ENCODE data around the gene ZBTB46.
"Not testable (repeated sequence)": the region's sequence is repeated elsewhere in the genome, so short reads cannot be mapped to it uniquely, and the experiment has no call there.

Gene ZBTB46

DNA sequence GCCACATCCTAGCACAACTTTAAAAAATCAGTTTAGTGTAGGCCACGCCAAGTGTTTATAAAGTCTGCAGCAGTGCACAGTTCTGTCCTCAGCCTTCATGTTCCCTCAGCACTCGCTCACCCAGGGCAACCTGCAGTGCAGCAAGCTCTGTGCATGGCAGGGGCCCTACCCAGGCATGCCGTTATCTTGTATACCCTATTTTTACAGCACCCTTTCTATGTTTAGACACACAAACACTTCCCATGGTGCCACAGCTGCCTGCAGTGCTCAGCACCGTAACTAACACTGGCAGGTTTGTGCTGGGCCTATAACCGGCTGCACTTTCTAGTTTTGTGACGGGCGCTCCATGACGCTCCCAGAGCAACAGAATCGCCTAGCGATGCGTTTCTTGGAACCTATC is 43.8 kb downstream of the ZBTB46 start:
- no peak for DNase-seq (ENCODE audit: low read depth)

DNA sequence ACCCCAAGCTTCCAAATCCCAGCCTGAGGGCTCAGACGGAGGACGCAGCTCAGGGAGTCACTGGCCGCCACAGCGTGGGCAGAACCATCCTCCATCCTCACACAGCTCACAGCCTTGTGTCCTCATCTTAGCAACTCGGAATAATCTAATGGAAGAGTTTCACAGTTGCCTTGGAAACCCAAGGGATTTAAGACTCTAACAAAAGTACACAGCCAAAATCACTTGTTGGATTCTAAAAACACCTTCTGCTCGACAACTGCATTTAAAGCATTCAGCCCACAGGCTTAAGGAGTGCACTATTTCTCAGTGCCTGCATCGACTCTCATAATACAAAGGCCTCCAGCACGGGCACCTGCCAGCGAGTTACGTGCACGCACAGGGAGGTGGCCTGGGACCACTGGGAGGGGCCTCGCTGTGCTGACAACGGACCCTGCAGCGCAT is 45.4 kb downstream of the ZBTB46 start:
- no peak for DNase-seq (ENCODE audit: low read depth)

DNA sequence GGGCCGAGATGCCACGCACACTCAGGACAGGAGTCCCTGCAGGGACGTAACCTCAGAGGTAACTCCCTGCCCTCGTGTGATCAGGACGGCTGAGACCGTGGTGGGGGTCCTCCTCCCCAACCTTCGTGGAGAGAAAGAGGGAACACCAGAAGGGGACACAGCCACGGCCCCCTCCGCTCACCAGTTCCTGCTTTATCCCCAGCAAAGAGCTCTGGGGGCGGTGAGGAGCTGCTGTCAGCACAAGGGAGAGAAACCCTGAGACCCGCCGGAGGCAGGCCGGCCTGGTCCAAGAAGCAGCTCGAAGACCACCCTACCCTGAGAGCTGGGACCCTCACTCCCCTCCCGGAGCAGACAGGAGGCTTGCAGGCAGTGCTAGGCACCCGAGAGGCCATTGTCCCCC is 47.1 kb downstream of the ZBTB46 start:
- no peak for DNase-seq (ENCODE audit: low read depth)

DNA sequence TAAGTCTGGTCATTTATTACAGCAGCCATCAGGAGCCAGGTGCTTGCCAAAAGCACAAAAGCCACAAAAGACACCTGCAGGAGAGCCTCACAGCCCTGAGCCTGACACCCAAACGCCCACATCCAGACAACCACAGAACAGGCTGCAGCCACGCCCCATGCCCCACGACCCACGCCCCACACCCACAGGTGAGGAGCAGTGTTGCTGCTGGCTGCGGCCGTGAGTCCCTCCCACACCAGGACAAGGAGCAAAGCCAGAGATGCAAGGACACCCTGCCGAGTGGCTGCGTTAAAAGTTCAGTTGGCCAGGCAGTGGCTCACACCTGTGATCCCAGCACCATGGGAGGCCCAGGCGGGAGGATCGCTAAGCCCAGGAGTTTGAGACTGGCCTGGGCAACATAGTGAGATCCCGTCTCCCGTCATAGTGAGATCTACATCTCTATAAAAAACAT is 48.5 kb downstream of the ZBTB46 start:
- DNase-seq (ENCODE audit: low read depth) = no peak

DNA sequence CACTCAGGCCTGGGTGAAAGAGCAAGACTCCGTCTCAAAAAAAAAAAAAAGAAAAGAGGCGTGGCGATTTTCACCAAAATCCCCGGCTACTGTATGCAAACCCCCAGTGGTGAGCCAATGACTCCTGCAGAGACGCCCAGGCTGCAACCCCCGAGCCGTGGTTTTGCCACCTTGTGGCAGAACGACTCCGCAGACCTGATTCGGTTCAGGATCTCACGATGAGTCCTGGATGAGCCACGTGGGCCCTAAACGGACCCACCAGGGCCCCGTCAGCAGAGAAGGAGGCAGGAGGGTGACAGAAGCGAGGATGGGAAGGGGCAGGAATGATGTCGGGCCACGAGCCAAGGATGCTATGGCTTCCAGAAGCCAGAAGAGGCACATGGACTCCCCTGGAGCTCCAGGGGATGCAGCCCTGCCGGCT is 49.0 kb downstream of the ZBTB46 start:
- no peak for DNase-seq (ENCODE audit: low read depth)

- DNase-seq (ENCODE audit: low read depth) = no peak
Observed at GRCh38 chr20:63781181-63781580, 49.9 kb downstream of the ZBTB46 start.

GRCh38 chr20:63778857-63779256 is 52.2 kb downstream of the ZBTB46 start:
- no peak for DNase-seq (ENCODE audit: low read depth)

- no peak for DNase-seq (ENCODE audit: low read depth)
Observed at GRCh38 chr20:63778034-63778752, 52.9 kb downstream of the ZBTB46 start.

GRCh38 chr20:63777614-63778013 is 53.5 kb downstream of the ZBTB46 start:
- DNase-seq (ENCODE audit: low read depth) = no peak

- not testable (repeated sequence) for DNase-seq (ENCODE audit: low read depth)
Observed at GRCh38 chr20:63776875-63777274, 54.2 kb downstream of the ZBTB46 start.

GRCh38 chr20:63775096-63775978 is 55.7 kb downstream of the ZBTB46 start:
- DNase-seq (ENCODE audit: low read depth) = peak; percentile 11

DNA sequence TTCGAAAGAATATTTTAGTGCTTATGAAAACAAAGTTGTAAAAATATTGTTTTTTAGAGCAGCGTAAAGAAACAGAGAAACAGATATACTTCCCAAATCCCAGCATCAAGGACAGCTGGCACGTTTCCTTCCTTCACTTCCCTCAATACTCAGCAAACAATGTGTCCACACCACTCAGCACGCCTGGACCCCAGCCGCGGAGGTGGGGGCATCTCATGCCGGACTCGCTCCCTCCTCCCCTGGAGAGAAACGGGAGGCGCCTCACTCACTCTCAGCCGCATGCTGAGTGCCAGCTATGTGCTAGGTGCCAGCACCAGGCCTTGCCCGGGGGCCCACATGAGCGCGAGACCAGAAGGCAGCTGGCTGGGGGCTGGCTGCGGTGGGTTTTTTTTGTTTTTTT is 56.8 kb downstream of the ZBTB46 start:
- DNase-seq (ENCODE audit: low read depth) = no peak

- no peak for DNase-seq (ENCODE audit: low read depth)
Observed at GRCh38 chr20:63773571-63774241, 57.4 kb downstream of the ZBTB46 start.

- no peak for DNase-seq (ENCODE audit: low read depth)
Observed at GRCh38 chr20:63772781-63773518, 58.1 kb downstream of the ZBTB46 start.

DNA sequence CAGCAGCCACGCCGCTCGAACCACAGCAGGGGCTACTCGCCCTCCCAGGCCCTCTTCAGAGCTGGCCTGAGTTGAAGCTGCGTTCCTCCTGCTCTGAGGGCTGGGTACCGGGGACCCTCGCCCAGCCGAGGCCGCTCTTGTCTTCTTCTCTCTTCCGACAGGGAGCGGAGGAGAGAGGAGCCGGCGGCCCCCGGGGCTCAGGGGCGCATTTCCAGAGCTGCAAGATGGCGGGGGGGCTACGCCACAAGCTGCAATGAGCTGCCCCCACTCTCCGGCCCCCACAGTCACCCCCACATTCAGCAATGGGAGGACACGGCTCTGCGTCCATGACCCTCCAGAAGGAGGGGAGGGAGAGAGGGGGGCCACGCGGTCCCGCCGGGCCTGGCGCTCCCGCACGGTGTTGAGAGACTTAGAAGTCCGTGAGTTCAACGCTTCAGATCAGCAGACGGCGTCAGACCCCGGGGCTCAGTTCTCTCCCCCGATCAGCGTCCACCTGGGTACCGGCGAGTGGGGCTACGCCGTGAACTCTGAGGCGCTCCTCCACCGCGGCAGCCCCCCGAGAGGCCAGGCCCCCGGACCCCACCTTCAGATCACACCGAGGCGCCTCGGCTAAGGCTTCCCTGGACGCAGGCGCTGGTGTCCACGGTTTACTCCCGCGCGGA is 59.9 kb downstream of the ZBTB46 start:
- DNase-seq (ENCODE audit: low read depth) = no peak

DNA sequence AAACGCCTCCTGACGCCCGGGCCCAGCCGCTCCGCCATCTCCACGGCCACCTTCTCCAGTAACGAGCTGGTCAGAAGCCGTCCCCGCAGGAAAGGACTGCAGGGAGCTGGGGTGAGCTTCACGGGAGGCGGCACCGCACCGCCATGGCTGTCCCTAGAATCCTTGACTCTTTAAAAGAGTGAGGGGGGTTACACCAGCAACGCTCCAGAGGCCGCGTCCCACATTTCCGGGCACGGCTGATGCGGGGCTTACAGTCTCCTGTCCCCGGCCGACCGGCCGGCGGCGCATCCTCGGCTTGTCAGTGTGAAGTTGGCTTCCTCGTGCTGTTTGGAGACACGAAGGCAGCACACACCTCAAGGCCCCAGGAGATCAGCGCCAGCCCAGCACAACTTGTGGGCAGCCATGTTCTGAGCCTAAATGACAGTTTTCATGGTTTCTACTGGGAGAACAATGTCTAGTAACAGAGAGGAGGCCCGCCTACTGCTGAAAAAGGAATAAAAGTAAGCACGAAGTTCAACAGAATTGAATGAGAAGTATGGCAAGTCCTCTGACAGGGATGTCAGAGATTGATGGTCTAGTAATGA is 61.1 kb downstream of the ZBTB46 start:
- no peak for DNase-seq (ENCODE audit: low read depth)

DNA sequence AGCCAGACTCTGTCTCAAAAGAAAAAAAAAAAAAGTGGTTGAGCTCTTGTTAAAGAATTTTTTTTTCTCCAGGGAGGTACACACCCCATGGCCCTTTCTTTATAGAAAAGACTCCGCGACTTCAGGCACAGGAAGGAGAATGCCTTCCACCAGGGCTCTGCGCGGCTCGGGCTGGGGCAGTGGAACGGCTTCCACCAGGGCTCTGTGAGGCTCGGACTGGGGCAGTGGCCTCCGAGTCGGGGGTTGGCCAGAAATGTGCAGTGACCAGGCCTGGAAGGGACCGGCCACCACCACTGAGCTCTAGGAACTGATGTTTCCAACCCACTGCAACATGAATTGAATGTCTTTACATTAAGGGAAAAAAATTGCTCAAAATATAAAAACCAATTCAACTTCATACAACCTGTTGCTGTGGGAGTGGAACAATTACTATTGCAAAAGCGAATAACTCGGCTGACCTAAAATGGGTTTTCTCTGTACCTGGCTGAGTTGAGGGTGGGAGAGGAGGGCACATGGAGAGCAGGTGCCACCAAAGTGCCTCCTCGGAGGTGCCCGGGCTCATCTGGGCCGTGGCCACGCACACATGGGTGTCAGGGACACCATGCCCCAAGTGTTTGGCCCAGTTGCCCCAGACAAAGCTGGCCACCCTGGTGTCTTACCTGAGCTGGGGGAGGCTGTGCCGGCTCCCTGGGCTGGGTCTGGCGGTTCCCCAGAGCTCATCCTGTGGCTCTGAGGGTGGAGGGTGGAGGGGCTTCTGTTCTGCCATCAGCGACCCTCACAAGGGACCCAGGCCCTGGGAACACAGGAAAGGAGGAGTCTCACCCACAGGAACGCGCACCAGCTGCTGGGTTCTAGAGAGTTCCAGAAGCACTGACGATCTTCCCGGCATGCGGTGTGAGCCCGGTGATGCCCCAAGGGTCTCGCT is 62.2 kb downstream of the ZBTB46 start:
- DNase-seq (ENCODE audit: low read depth) = no peak

DNA sequence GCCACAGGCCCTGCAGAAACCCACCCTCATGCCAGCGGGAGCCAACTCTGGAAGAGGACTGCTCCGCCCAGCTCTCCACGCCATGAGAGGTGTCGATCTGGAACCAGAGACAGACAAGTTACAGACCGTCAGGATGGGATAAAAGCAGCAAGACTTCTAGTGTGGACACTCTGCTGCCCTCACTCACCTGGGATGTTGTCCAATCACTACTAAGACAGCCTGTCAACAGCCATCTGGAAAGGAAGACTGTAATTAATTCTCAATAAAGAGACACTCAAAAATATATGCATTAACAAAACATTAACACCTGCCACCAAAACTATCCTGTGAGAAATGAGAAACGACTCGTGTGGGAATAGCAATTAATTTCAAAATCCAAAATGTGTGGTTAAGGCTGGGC is 63.2 kb downstream of the ZBTB46 start:
- DNase-seq (ENCODE audit: low read depth) = no peak

DNA sequence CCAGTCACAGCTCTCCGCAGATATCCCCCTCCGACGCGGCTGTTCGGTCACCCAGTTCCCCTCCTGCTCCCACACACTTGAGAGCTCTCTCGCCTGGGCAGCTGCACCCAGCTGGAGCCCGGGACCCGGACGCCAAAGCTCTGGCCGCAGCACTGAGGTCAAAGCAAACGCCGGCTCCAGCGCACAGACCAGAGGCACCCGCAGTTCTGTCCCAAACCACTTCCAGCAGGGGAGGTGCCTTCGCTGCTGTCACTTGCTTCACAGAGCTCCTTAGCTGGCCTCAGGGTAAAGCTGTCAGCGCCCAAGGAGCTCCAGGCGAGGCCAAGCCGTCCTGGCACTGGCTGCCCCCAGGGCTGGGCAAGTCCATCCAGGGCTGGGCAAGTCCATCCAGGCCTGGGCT is 63.6 kb downstream of the ZBTB46 start:
- no peak for DNase-seq (ENCODE audit: low read depth)
